ENCODE measurements around the gene TOR1AIP2. TPM values are rescaled to one million over a fixed set of nuclear protein-coding genes. Genes with fewer than 3 reads are reported as not detected.

TOR1AIP2 gene
- total RNA-seq: 100 to 1,000 TPM in 1 of 4 donors, 10 to 100 TPM in 3; 65.9 to 138 (median 86.1) TPM

DNA sequence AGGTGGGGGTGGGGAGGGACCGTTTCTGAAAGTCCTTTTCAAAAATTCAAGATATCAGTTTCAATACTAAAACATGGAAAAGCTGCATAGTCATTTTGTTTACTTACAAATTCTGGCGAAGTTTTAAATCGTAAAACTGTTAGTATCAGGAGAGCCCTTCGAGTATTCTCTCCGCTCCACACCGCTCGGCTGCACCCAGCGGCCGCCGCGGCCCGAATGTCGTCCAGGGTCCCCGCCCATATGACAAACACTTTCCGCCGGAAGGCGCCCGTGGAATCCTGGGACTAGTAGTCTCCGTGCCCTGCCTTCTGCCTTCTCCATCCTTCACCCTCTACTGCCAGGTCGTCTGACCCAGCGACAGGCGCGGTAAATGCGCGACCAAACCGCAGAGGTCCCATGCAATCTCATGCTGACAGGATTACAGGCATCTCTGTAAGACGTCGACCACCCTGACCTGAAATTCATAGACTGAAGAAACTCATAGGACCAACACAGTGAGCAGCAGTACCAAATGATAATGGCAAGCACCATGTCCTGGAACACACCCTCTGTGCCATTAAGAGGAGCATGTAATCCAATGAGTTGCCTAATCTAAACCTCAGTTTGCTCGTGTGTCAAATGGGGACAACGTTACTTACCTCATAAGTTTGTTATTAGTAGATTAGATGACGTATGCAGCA, at the start of gene TOR1AIP2:
Gene TOR1AIP2 (minus strand): TSS at position 218 of the 680 bp plus-strand sequence. CDS start 25,138 bp downstream, outside the sequence.
- peak; percentile 74 for DNase-seq (ENCODE audit: low spot score)
- ATAC-seq (ENCODE audit: low FRiP score): peak; percentile 52
- no peak for TF ChIP-seq CTCF (IDR thresholded peaks at IDR 0.05)

GRCh38 chr1:179926850-179927205, 49.2 kb upstream of the TOR1AIP2 start:
- no peak for TF ChIP-seq CTCF (IDR thresholded peaks at IDR 0.05)
- DNase-seq (ENCODE audit: low spot score) (no peak), ATAC-seq (ENCODE audit: low FRiP score) (peak; percentile 42)

DNA sequence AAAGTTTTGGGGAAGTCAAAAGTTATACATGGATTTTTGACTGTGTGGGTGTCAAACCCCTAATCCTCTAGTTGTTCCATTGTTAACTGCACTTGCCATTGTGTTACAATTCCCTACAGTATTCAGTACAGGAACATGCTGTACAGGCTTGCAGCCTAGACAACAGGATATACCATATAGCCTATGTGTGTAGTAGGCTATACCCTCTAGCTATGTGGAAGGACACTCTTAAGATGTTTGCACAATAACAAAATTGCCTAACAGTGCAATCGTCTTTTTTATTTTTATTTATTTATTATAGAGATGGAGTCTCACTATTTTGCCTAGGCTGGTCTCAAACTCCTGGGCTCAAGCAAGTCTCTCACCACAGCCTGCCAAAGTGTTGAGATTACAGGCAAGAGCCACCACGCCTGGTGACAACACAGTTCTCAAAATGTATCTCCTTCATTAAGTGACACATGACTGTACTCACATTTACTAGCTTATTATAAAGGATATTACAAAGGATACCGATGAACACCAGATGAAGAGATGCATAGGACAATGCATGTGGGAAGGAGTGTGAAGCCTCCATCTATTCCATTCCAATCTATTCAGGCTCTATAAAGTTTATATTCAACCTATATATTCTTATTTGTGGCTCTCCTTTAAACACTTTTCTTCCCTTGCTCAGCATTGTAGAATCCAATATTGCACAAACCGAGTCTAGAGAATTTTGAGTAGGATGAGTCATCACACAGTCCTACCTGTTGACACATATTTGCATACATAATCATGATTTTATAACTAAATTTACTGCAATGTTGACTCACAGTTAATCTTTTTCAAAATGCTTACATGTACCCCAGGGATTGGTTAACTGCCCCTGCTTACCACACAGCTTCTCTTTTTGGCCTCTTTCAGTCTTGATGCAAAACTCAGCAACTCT, 48.6 kb upstream of the TOR1AIP2 start:
- no peak for TF ChIP-seq CTCF (IDR thresholded peaks at IDR 0.05)
- ATAC-seq (ENCODE audit: low FRiP score) (peak; percentile 89), DNase-seq (ENCODE audit: low spot score) (no peak)

GRCh38 chr1:179925302-179925701, 47.7 kb upstream of the TOR1AIP2 start:
- TF ChIP-seq CTCF (IDR thresholded peaks at IDR 0.05): no peak
- no peak for DNase-seq (ENCODE audit: low spot score)
- ATAC-seq (ENCODE audit: low FRiP score): no peak

GRCh38 chr1:179924268-179924667, 46.7 kb upstream of the TOR1AIP2 start:
- no peak for DNase-seq (ENCODE audit: low spot score)
- ATAC-seq (ENCODE audit: low FRiP score): no peak
- TF ChIP-seq CTCF (IDR thresholded peaks at IDR 0.05): no peak

GRCh38 chr1:179923029-179923428, 45.4 kb upstream of the TOR1AIP2 start:
- DNase-seq (ENCODE audit: low spot score): no peak
- no peak for TF ChIP-seq CTCF (IDR thresholded peaks at IDR 0.05)
- no peak for ATAC-seq (ENCODE audit: low FRiP score)
